WI38 (cell line): ENCODE measurements around the gene ANAPC2.

Source experiments
- H3K4me3 ChIP-seq: 2 replicates; pipeline ENCODE4 v1.5.1; 2011; ENCODE audit warnings: low read depth, mild to moderate bottlenecking, control low read depth, low read length
- TF ChIP-seq, protein P1 (sequence below): IDR thresholded peaks from 2 replicates; pipeline ENCODE4 v1.5.1; 2012; ENCODE audit warnings: low read depth, mild to moderate bottlenecking, control low read depth, low read length

Gene ANAPC2

DNA sequence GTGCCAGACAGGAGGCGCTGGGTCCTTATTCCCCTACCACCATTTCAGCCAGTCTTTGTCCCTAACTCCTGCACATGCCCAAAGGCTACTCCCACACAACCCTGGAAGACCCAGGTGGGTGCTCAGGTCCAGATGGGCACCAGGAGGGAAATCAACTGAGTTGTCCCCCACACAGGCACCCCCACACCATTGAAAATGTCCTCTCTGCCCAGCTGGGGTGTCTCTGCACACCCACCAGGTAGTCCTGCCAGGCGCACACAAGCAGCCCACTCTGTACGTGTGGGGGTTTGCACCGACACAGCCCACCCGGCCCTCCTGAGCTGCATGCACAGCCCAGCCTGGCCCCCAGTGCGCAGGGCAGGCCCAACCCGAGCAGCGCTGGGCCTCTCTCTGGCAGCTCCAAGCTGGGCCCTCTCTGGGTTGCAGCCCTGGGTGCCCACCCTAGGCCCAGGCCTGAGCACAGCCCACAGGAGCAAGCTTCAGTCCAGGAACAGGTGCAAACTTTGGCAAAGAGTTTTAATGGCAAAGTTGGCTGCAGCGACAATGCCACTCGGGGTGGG lies 31.5 kb upstream of the ANAPC2 start:
- TF ChIP-seq, protein P1, sequence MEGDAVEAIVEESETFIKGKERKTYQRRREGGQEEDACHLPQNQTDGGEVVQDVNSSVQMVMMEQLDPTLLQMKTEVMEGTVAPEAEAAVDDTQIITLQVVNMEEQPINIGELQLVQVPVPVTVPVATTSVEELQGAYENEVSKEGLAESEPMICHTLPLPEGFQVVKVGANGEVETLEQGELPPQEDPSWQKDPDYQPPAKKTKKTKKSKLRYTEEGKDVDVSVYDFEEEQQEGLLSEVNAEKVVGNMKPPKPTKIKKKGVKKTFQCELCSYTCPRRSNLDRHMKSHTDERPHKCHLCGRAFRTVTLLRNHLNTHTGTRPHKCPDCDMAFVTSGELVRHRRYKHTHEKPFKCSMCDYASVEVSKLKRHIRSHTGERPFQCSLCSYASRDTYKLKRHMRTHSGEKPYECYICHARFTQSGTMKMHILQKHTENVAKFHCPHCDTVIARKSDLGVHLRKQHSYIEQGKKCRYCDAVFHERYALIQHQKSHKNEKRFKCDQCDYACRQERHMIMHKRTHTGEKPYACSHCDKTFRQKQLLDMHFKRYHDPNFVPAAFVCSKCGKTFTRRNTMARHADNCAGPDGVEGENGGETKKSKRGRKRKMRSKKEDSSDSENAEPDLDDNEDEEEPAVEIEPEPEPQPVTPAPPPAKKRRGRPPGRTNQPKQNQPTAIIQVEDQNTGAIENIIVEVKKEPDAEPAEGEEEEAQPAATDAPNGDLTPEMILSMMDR = no peak
- no peak overlapping the region for H3K4me3 ChIP-seq

DNA sequence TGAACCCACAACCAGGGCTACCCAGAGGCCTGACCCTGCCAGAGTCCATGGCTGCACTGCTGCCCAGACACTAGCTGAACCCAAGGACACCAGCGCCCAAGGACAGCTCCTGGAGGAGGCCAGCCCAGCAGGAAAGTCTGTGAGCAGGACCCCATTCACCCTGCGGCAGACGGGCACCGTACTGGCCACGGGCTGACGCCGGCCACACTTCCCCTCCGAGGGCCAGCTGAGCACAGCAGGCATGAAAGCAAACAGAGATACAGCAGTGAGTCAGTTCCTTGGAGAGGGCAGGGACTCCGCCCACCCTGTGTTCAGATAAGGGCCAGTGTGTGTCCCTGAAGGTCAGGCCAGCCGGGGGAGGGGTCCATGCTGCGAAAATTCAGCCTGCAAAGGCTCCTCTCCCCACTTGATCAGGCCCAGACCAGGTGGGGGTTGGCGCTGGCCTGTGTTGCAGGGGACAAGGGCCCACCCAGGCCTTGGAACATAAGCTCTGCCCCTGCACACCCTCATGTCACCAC lies 30.5 kb upstream of the ANAPC2 start:
- H3K4me3 ChIP-seq = no peak overlapping the region
- TF ChIP-seq, protein P1 = no peak

DNA sequence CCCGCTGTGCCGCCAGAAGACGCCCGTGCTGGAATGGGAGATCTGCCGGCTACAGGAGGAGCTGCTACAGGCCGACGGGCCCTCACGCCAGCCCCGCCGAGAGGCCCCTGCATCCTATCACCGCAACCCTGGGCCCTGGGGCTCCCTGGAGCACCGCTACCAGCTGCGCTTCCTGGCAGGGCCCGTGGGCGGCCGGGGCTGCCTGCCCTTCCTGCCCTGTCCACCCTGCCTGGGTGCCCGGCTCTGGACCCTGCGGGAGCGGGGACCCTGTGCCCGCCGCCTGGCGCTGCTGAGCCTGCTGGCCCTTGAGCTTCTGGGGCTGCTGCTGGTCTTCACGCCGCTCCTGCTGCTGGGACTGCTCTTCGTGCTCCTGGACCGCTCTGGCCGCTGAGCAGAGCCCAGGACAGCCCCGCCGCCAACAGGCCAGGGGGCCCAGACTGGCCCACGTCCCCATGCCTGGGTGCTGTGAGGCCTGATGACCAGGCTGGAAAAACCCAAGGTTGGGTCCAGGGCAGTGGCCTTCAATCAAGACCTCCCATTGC lies 29.9 kb upstream of the ANAPC2 start:
- no peak overlapping the region for H3K4me3 ChIP-seq
- TF ChIP-seq, protein P1 = no peak

DNA sequence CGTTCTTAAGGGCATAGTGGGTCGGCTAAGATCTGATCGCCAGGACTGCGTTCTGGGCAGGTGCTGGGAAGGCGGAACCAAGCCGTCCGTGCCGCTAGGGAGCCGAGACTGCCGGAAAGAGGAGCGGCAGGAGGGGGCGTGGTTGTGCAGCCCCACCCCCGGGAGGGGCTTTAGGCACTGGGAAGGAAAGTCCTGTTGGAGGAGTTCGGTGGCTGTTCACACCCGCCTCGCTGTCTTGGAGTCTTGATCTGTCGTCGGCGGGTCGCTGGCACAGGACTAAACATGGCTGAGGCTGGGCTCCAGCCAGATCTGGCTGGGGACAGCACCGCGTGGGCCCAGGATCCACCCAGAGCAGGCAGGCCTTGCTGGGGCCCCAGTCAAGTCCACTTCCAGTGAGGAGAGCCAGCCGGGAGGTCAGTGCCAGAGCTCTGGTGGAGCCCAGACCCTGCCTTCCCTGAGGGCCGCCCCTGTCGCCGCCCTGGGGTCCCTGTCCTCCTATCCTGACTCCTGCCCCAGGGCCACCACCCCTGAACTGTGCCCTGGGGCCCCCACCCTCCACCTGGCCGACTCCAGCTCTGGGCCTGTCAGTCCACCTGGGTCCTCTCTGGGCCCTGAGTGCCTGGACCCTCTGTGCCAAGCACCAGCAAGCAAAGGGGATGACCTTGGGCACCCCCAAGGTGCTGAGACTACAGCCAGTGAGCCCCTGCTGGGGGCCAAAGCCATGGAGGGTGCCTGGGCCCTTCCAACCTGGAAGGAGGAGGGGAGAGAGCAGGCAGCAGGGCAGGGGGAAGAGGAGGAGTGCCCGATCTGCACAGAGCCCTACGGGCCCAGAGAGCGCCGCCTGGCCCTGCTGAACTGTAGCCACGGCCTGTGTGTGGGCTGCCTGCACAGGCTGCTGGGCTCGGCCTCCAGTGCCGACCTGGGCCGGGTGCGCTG lies 29.2 kb upstream of the ANAPC2 start:
- no peak overlapping the region for H3K4me3 ChIP-seq
- TF ChIP-seq, protein P1 = no peak

DNA sequence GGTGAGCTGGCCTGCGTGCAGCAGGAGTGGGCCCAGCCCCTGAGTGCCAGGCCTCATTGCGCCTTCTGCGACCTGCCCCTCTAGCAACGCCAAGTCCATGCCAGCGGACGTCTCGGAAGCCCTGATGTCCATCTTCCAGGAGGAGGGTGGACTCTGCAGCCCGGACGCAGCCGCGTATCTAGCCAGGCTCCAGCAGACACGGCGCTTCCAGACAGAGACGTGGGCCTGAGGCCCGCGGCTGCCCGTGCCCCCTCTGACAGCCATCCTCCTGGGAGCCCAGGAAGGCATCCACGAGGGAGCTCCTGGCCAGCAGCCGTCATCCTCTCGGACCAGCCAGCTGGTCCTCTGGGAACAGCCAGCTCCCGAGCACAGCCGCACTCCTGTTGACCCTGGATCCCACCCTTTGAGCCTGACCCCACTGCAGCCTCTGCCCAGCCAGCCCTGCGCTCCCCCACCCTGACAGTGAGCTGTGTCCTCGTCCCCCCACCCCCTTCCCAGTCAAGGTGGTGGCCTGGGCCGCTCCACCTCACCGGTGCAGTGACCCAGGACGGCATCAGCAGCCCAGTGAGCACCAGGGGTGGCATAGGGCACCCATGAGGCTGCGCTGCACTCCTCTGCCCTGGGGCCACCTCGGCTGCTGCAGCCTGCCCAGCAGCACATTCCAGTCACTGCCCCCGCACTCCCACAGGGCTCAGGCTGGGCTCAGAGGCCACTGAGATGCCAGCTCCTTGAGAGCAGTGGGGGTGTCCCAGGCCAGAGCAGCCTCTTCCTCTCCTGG lies 28.0 kb upstream of the ANAPC2 start:
- TF ChIP-seq, protein P1 = no peak
- no peak overlapping the region for H3K4me3 ChIP-seq

DNA sequence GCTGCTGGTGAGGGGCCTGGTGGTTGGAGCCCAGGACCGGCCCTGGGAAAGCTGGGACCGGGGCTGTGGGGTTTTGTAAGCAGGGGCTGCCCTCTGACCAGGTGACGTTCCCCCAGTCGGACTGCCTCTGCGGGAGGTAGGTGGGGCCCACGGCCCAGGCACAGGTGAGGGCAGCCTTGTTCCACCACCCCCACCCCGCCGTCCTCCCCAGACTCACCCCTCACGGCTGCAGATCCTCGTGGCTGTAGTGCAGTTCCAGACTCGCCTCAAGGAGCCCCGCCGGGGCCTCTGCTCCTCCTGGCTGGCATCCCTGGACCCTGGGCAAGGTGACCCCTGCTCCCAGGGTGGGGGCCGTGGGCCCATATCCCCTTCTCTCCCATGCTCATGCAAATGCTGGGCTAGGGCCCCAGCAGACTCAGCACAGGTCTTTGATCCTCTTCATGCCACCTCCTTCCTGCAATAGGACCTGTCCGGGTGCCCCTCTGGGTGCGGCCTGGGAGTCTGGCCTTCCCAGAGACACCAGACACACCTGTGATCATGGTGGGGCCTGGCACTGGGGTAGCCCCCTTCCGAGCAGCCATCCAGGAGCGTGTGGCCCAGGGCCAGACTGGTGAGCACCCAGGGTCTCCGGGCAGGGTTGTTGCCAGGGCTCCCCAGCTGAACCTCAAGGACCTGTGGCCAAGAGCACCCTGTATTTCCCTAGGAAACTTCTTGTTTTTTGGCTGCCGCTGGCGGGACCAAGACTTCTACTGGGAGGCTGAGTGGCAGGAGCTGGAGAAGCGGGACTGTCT lies 27.0 kb upstream of the ANAPC2 start:
- TF ChIP-seq, protein P1 = no peak
- H3K4me3 ChIP-seq = no peak overlapping the region
